ENCODE data around the gene ZEB1.

The ZEB1 gene

GRCh38 chr10:31314256-31315150, 4.5 kb upstream of the ZEB1 start:
- Histone ChIP-seq H3K9me3 (ENCODE audit: severe bottlenecking) (no peaks in the 10 kb centered on the region), H3K4me3 (ENCODE audit: low read depth, low read length) (no peak overlapping the region), H3K36me3 (no peaks in the 10 kb centered on the region), H3K27me3 (ENCODE audit: insufficient read depth, low read depth, severe bottlenecking) (no peaks in the 10 kb centered on the region), H3K27ac (no peak overlapping the region)
- TF ChIP-seq, protein P1, sequence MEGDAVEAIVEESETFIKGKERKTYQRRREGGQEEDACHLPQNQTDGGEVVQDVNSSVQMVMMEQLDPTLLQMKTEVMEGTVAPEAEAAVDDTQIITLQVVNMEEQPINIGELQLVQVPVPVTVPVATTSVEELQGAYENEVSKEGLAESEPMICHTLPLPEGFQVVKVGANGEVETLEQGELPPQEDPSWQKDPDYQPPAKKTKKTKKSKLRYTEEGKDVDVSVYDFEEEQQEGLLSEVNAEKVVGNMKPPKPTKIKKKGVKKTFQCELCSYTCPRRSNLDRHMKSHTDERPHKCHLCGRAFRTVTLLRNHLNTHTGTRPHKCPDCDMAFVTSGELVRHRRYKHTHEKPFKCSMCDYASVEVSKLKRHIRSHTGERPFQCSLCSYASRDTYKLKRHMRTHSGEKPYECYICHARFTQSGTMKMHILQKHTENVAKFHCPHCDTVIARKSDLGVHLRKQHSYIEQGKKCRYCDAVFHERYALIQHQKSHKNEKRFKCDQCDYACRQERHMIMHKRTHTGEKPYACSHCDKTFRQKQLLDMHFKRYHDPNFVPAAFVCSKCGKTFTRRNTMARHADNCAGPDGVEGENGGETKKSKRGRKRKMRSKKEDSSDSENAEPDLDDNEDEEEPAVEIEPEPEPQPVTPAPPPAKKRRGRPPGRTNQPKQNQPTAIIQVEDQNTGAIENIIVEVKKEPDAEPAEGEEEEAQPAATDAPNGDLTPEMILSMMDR (IDR thresholded peaks at IDR 0.05; ENCODE audit: low read depth, low read length): no peak
- DNase-seq: no peak

- no peak overlapping the region for H3K4me3 ChIP-seq (ENCODE audit: low read depth, low read length)
- H3K27ac ChIP-seq: no peak overlapping the region
- H3K36me3 ChIP-seq: no peaks in the 10 kb centered on the region
- TF ChIP-seq, protein P1 (IDR thresholded peaks at IDR 0.05; ENCODE audit: low read depth, low read length): no peak
- DNase-seq: no peak
- no peaks in the 10 kb centered on the region for H3K9me3 ChIP-seq (ENCODE audit: severe bottlenecking)
- H3K27me3 ChIP-seq (ENCODE audit: insufficient read depth, low read depth, severe bottlenecking): no peaks in the 10 kb centered on the region
These were observed 3.6 kb upstream of the ZEB1 start for GRCh38 chr10:31315453-31315852.

DNA sequence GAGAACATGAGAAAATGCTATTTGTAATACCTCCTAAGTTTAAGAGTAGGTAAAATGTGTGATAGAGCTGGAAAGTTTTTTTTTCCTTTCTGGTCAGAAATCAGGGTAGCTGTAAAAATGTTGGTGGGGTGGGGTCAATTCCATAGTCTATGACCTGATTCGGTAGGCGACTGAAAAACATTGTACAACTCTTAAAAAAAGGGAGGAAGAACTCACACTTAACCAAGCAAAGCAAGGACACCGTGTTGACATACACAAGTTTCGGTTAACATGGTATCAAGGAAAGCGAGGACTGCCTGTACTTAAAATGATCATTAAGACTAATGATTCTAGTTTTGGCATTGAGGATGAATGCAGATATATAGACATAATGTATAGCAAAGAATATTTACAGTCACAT, 1.8 kb upstream of the ZEB1 start:
- no peaks in the 10 kb centered on the region for H3K27me3 ChIP-seq (ENCODE audit: insufficient read depth, low read depth, severe bottlenecking)
- no peak for DNase-seq
- H3K27ac ChIP-seq: no peak overlapping the region
- H3K9me3 ChIP-seq (ENCODE audit: severe bottlenecking): no peaks in the 10 kb centered on the region
- no peak overlapping the region for H3K4me3 ChIP-seq (ENCODE audit: low read depth, low read length)
- no peaks in the 10 kb centered on the region for H3K36me3 ChIP-seq
- TF ChIP-seq, protein P1 (IDR thresholded peaks at IDR 0.05; ENCODE audit: low read depth, low read length): no peak

GRCh38 chr10:31317652-31318381, 1.2 kb upstream of the ZEB1 start:
- H3K27ac ChIP-seq: peak overlapping the region; percentile 78

GRCh38 chr10:31318382-31318853, 598 bp upstream of the ZEB1 start:
- Histone ChIP-seq H3K36me3 (no peaks in the 10 kb centered on the region), H3K9me3 (ENCODE audit: severe bottlenecking) (no peaks in the 10 kb centered on the region), H3K4me3 (ENCODE audit: low read depth, low read length) (peak overlapping the region; percentile 69), H3K27ac (peak overlapping the region; percentile 78), H3K27me3 (ENCODE audit: insufficient read depth, low read depth, severe bottlenecking) (no peaks in the 10 kb centered on the region)
- TF ChIP-seq, protein P1 (IDR thresholded peaks at IDR 0.05; ENCODE audit: low read depth, low read length): no peak
- no peak for DNase-seq

More at GRCh38 chr10:31317652-31318381, 1.2 kb upstream of the ZEB1 start:
- Histone ChIP-seq H3K27me3 (ENCODE audit: insufficient read depth, low read depth, severe bottlenecking) (no peaks in the 10 kb centered on the region), H3K36me3 (no peaks in the 10 kb centered on the region), H3K4me3 (ENCODE audit: low read depth, low read length) (peak overlapping the region; percentile 69), H3K9me3 (ENCODE audit: severe bottlenecking) (no peaks in the 10 kb centered on the region)
- TF ChIP-seq, protein P1 (IDR thresholded peaks at IDR 0.05; ENCODE audit: low read depth, low read length): no peak
- DNase-seq: peak; percentile 42

Data from WERI-Rb-1 (cell line).